Measurements from ENCODE around the gene SPAST.
"Not testable (repeated sequence)": the region's sequence is repeated elsewhere in the genome, so short reads cannot be mapped to it uniquely, and the experiment has no call there.

Gene SPAST

DNA sequence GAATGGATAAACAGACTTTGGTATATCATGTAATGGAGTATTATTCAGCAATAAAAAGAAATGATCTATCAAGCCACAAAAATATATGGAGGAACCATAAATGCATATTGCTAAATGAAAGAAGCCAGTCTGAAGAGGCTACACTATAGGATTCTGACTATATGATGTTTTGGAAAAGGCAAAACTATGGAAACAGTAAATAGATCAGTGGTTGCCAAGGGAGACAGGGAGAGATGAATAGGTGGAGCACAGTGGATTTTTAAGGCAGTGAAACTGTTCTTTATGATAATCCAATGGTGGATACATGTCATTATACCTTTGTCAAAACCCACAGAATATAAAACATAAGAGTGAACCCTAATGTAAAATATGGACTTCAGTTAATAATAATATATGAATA is 61.3 kb downstream of the SPAST start:
- no peak for DNase-seq (ENCODE audit: low spot score)

DNA sequence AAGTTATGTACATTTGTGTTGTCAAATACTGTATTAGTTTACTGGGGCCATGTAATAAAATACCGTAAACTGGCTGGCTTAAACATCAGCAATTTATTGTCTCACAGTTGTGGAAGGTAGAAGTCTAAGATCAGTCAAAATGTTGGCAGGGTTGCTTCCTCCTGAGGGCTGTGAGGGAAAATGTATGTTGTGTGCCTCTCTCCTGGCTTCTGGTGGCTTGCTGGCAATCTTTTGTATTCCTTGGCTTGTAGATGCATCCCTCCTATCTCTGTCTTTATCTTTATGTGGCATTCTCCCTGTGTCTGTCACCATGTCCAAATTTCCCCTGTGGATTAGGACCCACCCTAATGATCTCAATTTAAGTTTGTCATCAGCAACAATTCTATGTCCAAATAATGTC is 65.3 kb downstream of the SPAST start:
- DNase-seq (ENCODE audit: low spot score) = no peak

DNA sequence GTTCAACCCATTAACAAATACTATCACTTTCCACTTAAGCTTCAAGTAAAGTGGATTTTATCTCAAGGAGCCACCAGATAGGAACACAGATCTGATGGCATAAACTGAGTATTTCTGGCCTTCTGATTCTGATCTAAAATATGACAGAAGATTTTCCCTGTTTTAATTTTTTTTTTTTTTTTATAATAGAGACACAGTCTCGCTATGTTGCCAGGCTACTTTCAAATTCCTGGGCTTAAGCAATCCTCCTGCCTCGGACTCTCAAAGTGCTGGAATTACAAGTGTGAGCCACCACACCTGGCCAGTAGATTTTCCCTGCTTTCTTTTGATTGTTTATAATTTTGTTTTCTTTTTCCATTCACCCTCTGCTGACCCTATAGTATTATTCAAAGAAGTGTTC is 65.7 kb downstream of the SPAST start:
- no peak for DNase-seq (ENCODE audit: low spot score)

DNA sequence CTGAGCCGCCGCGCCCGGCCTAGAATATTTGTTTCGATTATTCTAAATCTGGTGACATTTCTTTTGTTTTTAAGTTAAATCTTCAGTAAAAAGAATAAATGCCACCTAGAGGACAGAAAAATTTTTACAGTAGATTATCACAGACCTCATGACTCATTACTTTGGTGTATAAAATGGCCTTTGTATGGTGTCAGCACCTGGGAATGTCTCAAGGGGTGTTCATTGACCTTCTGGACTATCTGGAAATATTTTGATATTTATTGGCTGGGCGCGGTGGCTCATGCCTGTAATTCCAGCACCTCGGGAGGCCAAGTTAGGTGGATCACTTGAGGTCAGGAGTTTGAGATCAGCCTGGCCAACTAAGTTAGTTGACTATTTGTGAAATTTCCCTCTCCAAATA is 72.1 kb downstream of the SPAST start:
- DNase-seq (ENCODE audit: low spot score) = peak; percentile 90

DNA sequence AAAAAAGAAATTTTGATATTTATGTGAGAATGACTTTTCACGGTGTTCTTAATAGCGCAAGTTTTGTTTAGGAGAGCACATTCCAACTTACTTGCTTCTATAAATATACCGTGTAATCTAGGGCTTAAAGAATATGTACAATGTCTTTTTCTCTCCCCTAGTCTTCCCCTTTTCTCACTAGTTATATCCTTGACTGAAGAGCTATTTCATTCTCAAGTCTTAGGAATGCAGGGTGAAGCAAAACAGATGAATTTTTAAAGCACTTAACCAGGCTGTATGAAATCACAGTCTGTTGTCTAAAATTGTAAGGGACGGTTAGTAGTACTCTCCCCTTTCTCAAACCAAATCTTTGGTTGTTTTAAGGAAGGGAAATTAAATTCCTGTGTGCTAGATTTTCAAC is 72.7 kb downstream of the SPAST start:
- no peak for DNase-seq (ENCODE audit: low spot score)

DNA sequence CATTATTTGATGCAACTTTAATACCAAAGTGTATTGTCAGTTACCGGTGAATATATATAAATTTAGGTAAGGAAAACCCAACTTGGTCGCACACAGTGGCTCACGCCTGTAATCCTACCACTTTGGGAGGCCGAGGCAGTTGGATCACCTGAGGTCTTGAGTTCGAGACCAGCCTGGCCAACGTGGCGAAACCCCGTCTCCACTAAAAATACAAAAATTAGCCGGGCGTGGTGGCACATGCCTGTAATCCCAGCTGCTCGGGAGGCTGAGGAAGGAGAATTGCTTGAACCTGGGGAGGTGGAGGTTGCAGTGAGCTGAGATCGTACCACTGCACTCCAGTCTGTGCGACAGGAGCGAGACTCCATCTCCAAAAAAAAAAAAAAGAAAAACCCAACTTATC is 88.2 kb downstream of the SPAST start:
- DNase-seq (ENCODE audit: low spot score) = not testable (repeated sequence)

DNA sequence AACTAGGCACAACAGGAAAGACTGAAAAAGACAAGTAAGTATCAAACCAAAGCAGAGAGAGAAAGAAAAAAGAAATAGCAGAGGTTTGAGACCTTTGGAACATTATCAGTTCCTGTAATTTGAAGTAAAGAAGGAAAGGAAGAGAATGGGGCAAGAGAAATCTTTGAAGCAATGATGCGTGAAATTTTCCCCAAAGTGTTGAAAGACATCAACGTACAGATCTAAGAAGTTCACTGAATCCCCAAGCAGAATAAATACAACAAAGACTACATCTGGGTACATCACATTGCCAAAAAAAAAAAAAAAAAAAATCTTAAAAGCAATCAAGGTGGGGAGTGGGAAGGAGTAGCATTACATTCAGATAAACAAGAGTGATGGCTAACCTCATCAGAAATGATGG is 96.3 kb downstream of the SPAST start:
- no peak for DNase-seq (ENCODE audit: low spot score)

DNA sequence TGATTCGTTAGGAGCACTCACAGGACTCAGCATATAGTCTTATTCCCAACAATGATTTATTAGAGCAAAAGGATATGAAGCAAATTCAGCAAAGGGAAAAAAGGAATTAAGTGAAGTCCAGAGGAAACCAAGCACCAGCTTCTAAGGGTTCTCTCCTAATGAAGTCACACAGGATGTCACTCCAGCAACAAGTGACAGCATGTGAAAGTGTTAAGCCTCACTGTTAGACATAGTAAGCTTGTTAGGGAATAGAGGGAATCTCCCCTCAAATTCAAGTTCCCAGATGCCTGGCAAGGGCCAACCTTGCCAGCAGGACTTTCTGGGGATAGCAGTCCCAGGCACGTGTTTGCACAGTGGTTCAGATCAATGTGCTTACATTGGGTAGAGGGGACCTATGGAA is 97.9 kb downstream of the SPAST start:
- DNase-seq (ENCODE audit: low spot score) = no peak

DNA sequence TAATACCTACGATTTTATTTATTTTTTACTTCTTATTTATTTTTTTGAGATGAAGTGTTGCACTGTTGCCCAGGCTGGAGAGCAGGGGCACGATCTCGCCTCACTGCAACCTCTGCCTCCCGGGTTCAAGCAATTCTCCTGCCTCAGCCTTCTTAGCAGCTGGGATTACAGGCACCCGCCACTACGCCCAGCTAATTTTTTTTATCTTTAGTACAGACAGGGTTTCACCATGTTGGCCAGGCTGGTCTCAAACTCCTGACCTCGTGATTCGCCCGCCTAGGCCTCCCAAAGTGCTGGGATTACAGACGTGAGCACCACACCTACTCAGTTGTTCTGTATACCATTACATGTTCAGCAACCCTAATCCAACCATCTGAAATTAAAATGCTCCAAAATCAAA is 100.9 kb downstream of the SPAST start:
- not testable (repeated sequence) for DNase-seq (ENCODE audit: low spot score)

DNA sequence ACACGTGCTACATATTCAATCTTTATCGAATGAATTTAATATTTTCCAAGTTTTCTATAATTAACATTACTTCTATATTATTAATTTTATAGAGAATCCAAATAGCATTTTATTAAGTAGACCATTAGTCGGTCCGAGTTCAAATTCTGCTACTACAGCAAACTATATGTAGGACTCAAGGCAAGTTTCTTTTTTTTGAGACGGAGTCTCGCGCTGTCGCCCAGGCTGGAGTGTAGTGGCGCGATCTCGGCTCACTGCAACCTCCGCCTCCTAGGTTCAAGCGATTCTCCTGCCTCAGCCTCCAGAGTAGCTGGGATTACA is 101.6 kb downstream of the SPAST start:
- peak; percentile 29 for DNase-seq (ENCODE audit: low spot score)

DNA sequence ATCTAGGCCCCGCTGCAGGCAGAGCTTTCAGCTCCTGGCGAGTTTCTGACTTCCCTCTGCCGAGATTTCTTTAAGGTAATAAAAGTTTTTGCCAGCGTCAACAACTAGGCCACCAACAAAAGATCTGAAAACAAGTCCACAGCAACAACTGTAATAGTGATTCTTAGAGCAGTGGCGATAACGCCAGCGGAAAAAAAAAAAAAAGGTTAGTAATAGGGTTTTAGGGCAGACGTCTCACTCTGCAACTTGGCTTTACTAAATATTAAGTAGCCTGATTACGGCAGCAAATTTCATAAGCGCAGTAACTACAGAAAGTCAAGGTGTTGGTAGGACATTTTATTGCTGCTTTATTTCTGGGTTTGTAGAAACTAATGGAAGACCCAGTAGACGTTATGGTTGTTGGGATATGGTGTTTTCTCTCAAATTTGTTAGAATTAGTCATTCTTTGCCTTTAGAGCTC is 102.8 kb downstream of the SPAST start:
- DNase-seq (ENCODE audit: low spot score) = no peak

DNA sequence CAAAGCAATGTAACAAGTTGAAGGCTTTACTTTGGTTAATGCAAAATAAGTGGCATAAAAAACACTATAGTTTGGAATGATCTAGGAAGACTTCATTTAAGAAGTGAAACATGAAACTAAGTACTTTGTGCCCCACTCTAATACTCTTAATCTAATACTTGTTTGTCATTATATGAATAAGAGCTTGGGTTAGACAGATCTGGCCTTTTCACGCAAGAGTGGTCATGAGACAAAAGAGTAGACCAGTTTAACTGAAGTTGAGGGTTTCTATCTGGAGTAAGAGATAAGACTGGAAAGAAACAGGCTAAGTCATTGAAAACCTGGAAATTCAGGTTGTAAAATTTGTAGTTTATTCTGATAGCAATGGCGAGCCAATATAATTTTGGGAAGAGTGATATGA is 105.2 kb downstream of the SPAST start:
- DNase-seq (ENCODE audit: low spot score) = no peak

DNA sequence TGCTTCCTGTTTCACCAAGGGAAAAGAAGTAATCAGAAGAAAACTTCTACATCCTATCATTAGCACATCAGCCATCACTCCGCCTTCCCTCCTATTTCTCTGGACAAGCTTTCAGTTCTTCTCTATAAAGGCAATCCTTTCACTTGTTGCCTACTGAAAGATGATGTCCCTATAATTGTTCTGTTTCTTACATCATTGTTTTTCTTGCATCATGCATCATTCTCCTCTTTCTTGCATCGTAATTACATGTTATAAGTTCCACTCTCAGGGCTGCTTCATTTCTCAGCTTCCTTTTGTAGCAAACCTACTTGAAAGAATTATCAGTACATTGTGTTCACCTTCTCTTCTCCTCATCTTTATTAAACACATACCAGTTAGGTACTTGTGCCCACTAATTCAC is 109.5 kb downstream of the SPAST start:
- no peak for DNase-seq (ENCODE audit: low spot score)

DNA sequence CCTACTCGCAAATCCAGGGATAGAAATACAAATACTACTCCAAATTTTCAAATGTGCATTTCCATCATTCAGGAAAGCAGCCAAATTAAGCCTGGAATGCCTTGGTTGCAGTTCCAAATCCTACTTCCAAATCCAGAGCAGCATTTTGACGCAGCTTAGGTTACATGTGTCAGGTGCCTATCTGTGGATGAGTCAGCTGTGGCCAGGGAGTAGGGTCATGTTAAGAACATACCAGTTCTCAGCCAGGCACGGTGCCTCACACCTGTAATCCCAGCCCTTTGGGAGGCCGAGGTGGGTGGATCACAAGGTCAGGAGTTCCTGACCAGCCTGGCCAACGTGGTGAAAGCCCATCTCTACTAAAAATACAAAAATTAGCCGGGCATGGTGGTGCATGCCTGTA is 119.3 kb downstream of the SPAST start:
- DNase-seq (ENCODE audit: low spot score) = no peak

DNA sequence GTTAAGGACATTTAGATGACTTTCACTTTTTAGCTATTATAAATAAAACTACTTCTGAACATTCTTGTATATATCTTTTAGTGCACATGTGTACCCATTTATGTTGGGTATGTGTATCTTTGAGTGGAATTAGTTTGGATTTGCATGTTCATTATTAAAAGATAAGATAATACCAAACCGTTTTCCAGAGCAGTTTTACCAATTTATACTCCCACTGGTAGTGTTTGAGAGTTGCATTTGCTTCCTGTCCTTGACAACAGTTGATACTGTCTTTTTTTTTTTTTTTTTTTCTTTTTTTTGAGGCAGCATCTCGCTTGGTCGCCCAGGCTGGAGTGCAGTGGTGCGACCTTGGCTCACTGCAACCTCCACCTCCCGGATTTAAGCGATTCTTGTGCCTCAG is 125.7 kb downstream of the SPAST start:
- DNase-seq (ENCODE audit: low spot score) = no peak

DNA sequence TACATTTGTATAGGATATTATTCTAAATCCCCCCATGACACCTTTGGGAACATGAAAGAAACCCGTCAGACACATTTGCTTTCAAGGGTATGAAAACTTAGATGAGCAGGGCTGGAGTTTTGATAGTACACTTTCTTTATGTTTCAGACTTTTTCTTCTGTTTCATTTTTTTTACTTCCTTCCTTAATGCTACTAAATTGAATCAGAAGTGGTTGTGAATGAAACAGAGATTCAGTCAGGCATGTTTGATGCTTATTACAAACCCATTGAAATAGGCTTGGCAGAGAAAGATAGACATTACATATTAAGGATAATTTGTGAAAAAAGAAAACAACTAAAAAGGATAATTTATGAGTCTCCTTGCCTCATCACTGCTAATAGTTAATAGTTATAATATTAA is 129.1 kb downstream of the SPAST start:
- no peak for DNase-seq (ENCODE audit: low spot score)

DNA sequence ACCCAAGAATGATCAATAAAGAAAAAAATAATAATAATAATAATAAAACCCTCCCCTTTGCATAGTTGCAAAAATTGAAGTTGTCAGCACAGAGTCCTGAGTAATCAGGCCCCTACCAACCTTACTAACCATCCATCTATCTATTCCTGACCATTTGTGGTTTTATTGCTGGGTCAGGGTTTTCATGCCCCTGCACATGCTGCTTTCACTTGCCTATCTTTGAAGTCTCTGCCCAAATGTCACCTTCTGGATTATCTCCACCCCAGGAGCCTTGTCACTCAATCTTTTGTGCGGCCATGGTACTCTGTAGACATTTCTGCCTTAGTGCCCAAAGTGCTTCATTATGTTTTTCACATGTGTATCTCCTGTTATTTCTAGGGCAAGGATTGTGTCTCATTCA is 137.5 kb downstream of the SPAST start:
- no peak for DNase-seq (ENCODE audit: low spot score)

DNA sequence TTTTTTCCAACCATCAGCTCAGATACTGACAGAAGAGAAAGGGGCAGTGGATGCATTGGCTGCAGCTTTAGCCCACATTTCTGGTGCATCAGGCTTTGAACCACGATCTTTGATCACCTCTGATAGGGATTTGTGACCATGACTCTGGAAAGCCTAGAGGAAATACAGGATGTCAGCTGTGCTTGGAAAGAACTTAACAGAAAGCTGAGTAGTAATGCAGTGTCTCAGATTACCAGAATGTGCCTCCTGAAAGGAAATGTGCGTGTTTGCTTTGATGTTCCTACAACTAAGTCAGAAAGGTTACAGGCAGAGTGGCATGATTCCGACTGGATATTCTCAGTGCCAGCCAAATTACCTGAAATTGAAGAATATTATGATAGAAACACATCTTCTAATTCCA is 140.1 kb downstream of the SPAST start:
- not testable (repeated sequence) for DNase-seq (ENCODE audit: low spot score)

Data from RKO (cell line).